ENCODE results near the gene CABP4. TPM values are rescaled to one million over a fixed set of nuclear protein-coding genes. Genes with fewer than 3 reads are reported as not detected.
"Not testable (repeated sequence)": the region's sequence is repeated elsewhere in the genome, so short reads cannot be mapped to it uniquely, and the experiment has no call there.

The CABP4 gene
- polyA plus RNA-seq, 2 donors: 0.14 to 0.39 TPM

DNA sequence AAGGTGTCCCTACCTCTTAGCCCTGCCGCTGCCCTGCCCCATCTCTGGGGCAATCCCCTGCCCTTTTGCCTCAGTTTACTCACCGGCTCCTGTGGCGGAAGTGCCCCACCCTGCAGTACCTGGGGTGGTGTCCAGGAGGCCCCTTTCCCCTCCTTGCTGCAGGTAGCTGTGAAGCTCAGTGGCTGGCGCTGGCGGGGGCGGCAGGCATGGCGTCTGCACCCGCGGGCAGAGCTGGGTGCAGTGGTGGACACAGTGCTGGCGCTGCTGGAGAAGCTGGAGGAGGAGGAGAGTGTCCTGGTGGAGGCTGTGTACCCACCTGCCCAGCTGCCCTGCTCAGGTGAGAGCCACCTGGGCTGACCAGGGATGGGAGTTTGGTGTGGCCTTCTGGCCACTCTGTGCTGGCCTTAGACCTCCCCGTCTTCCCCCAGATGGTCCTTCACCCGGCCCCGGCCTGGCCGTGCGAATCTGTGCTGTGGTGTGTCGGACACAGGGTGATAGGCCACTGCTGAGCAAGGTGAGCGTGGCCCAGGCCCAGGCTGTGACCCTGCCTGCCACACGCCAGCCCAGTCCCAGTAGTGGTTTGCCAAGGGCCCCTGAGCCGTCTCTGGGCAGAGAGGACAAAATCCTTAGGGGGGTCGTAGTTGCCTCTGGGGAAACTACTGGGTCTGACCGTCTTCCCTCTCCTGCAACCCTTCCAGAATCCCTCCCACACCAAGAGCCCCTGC, 35.7 kb upstream of the CABP4 start:
- H3K4me1 ChIP-seq (ENCODE audit: control insufficient read depth in 2 of 2, insufficient read depth in 2 of 2, low read length in 1 of 2): peaks cover 14 to 34% of the 10 kb centered on the region in 2 donors
- 86 to 88% methylated on average over 21 of the region's 21 CpGs for WGBS, 2 donors
- no peaks in the 10 kb centered on the region for H3K9me3 ChIP-seq (ENCODE audit: control insufficient read depth in 2 of 2, insufficient read depth in 1 of 2, low read depth in 1 of 2, low read length in 1 of 2)
- H3K27ac ChIP-seq (ENCODE audit: low read depth in 2 of 2, low read length in 1 of 2): no peak overlapping the region
- H3K27me3 ChIP-seq (ENCODE audit: control insufficient read depth in 1 of 2, insufficient read depth in 2 of 2, low read length in 2 of 2): no peaks in the 10 kb centered on the region
- H3K36me3 ChIP-seq (ENCODE audit: control insufficient read depth in 2 of 2, insufficient read depth in 2 of 2, low read length in 1 of 2): no peaks in the 10 kb centered on the region
- no peak overlapping the region for H3K4me3 ChIP-seq (ENCODE audit: low read depth in 1 of 2, low read length in 2 of 2)

DNA sequence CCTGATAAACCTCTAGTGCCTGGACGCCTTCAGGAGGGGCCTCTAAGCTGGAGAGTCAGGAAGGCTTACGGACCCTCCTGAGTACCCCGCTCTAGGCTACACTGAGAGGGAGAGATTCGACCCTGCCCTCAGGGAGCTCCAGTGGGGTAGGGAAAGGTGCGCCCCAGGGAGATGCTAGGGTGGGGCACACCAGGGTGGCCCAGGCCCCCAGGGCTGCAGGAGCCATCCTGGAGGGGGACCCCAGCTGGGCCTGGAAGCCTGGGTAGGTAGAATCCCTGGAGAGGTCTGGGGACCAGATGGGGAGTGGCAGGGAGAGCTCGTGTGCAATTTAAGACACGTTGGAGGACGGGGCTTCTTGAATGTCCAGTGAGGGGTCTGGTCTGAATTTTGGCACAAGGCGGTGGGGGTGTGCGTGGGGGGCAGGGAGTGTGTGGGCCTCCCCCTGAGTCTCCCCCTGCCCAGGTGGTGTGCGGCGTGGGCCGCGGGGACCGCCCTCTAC, 35.0 kb upstream of the CABP4 start:
- H3K9me3 ChIP-seq (ENCODE audit: control insufficient read depth in 2 of 2, insufficient read depth in 1 of 2, low read depth in 1 of 2, low read length in 1 of 2): no peaks in the 10 kb centered on the region
- no peaks in the 10 kb centered on the region for H3K36me3 ChIP-seq (ENCODE audit: control insufficient read depth in 2 of 2, insufficient read depth in 2 of 2, low read length in 1 of 2)
- peak overlapping the region; percentile 61 to 78 for H3K4me3 ChIP-seq (ENCODE audit: low read depth in 1 of 2, low read length in 2 of 2)
- 33 to 35% methylated on average over 14 to 15 of the region's 15 CpGs for whole genome bisulfite sequencing, 2 donors
- H3K4me1 ChIP-seq (ENCODE audit: control insufficient read depth in 2 of 2, insufficient read depth in 2 of 2, low read length in 1 of 2): peaks cover 12 to 30% of the 10 kb centered on the region in 2 donors
- no peaks in the 10 kb centered on the region for H3K27me3 ChIP-seq (ENCODE audit: control insufficient read depth in 1 of 2, insufficient read depth in 2 of 2, low read length in 2 of 2)
- peak overlapping the region; percentile 94 to 95 for H3K27ac ChIP-seq (ENCODE audit: low read depth in 2 of 2, low read length in 1 of 2)

DNA sequence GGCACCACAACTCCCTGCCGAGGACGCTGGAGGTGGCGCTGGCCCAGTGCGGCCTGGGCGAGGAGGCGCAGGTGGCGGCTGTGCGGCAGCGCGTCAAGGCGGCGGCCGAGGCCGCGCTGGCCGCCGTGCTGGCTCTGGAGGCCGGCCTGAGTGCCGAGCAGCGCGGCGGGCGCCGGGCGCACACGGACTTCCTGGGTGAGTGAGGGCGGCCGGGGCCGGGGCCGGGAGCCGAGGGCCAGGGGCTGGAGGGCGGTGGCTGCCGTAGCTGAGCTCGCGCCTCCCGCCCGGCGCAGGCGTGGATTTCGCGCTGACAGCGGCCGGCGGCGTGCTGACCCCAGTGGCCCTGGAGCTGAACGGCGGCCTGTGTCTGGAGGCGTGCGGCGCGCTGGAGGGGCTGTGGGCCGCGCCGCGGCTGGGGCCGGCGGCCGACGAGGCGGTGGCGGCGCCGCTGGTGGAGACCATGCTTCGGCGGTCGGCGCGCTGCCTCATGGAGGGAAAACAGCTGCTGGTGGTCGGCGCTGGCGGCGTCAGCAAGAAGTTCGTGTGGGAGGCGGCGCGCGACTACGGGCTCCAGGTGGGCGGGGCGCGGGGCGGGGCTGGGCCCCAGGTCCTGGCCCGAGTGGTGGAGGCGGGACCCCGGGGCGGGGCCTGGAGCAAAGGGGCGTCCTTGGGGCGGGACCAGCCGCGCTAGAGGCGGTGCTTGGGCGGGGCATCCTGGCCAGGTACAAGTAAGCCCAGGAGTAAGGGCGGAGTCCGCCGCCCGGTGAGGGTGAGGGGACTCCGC, 34.3 kb upstream of the CABP4 start:
- Histone ChIP-seq H3K9me3 (ENCODE audit: control insufficient read depth in 2 of 2, insufficient read depth in 1 of 2, low read depth in 1 of 2, low read length in 1 of 2) (no peaks in the 10 kb centered on the region), H3K27ac (ENCODE audit: low read depth in 2 of 2, low read length in 1 of 2) (peak overlapping the region; percentile 94 to 95), H3K4me1 (ENCODE audit: control insufficient read depth in 2 of 2, insufficient read depth in 2 of 2, low read length in 1 of 2) (peaks cover 8 to 28% of the 10 kb centered on the region in 2 donors), H3K4me3 (ENCODE audit: low read depth in 1 of 2, low read length in 2 of 2) (peak overlapping the region; percentile 61 to 78), H3K36me3 (ENCODE audit: control insufficient read depth in 2 of 2, insufficient read depth in 2 of 2, low read length in 1 of 2) (no peaks in the 10 kb centered on the region), H3K27me3 (ENCODE audit: control insufficient read depth in 1 of 2, insufficient read depth in 2 of 2, low read length in 2 of 2) (no peaks in the 10 kb centered on the region)
- 1% methylated on average over 92 to 97 of the region's 97 CpGs for WGBS, 2 donors

DNA sequence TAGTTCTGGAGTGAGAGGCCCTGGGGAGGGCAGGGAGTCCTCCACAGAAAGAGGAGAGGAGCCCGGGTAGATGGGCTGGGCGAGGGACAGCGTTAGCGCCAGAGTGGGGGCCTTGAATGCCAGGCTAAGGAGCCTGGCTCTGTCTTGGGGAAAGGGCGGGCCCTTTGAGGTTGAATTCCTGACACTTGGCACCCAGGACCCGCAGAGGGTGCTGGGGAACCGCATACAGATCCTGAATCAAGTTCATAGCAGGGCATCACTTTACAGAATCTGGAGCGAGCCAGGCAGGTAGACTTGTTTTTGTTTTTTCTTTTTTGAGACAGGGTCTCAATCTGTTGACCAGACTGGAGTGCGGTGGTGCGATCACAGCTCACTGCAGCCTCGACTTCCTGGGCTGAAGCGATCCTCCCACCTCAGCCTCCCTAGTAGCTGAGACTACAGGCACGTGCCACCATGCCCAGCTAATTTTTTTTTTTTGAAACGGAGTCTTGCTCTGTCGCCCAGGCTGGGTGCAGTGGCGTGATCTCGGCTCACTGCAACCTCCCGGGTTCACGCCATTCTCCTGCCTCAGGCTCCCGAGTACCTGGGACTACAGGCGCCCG, 33.6 kb upstream of the CABP4 start:
- Histone ChIP-seq H3K4me1 (ENCODE audit: control insufficient read depth in 2 of 2, insufficient read depth in 2 of 2, low read length in 1 of 2) (peaks cover 4 to 25% of the 10 kb centered on the region in 2 donors), H3K36me3 (ENCODE audit: control insufficient read depth in 2 of 2, insufficient read depth in 2 of 2, low read length in 1 of 2) (no peaks in the 10 kb centered on the region), H3K27me3 (ENCODE audit: control insufficient read depth in 1 of 2, insufficient read depth in 2 of 2, low read length in 2 of 2) (no peaks in the 10 kb centered on the region), H3K27ac (ENCODE audit: low read depth in 2 of 2, low read length in 1 of 2) (peak overlapping the region; percentile 28 to 75), H3K4me3 (ENCODE audit: low read depth in 1 of 2, low read length in 2 of 2) (peak overlapping the region in 1 of 2 donors; percentile 61), H3K9me3 (ENCODE audit: control insufficient read depth in 2 of 2, insufficient read depth in 1 of 2, low read depth in 1 of 2, low read length in 1 of 2) (no peaks in the 10 kb centered on the region)
- 67 to 70% methylated on average over 22 of the region's 22 CpGs for WGBS, 2 donors

DNA sequence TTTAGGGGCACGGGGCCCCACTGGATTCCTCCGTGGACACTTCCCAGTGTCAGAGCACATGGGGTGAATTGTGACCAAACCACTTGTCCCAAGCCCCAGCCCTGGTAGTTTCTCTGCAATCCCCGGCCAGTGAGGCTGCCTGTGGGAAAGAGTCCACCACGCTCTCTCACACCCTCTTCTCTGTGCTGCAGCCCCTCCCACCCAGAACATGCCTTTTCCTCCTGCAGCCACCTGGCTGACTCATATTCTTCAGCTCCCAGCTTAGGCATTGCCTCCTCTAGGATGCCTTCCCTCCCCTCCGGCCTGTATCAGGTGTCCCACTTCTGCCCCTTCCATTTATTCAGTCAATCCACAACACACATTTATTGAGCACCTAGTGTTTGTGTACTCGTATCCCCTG, 32.3 kb upstream of the CABP4 start:
- Histone ChIP-seq H3K27ac (ENCODE audit: low read depth in 2 of 2, low read length in 1 of 2) (peak overlapping the region in 1 of 2 donors; percentile 62), H3K36me3 (ENCODE audit: control insufficient read depth in 2 of 2, insufficient read depth in 2 of 2, low read length in 1 of 2) (no peaks in the 10 kb centered on the region), H3K9me3 (ENCODE audit: control insufficient read depth in 2 of 2, insufficient read depth in 1 of 2, low read depth in 1 of 2, low read length in 1 of 2) (no peaks in the 10 kb centered on the region), H3K4me1 (ENCODE audit: control insufficient read depth in 2 of 2, insufficient read depth in 2 of 2, low read length in 1 of 2) (peaks cover 4 to 21% of the 10 kb centered on the region in 2 donors), H3K4me3 (ENCODE audit: low read depth in 1 of 2, low read length in 2 of 2) (no peak overlapping the region), H3K27me3 (ENCODE audit: control insufficient read depth in 1 of 2, insufficient read depth in 2 of 2, low read length in 2 of 2) (no peaks in the 10 kb centered on the region)
- 49 to 55% methylated on average over 6 of the region's 6 CpGs for WGBS, 2 donors

DNA sequence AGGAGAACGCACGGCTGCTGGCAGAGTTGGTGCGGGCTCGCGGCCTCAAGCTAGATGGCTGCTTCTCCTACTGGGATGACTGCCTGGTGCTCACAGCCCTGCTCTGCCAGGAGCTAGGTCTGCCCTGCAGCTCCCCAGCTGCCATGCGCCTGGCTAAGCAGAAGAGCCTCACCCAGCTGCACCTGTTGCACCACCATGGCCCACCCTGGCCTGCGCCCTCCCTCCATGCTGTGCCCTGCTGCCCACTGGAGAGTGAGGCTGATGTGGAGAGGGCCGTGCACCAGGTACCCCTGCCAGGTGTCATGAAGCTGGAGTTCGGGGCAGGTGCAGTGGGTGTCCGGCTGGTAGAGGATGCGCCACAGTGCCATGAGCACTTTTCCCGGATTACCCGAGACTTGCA, 31.7 kb upstream of the CABP4 start:
- Histone ChIP-seq H3K27me3 (ENCODE audit: control insufficient read depth in 1 of 2, insufficient read depth in 2 of 2, low read length in 2 of 2) (no peaks in the 10 kb centered on the region), H3K9me3 (ENCODE audit: control insufficient read depth in 2 of 2, insufficient read depth in 1 of 2, low read depth in 1 of 2, low read length in 1 of 2) (no peaks in the 10 kb centered on the region), H3K4me3 (ENCODE audit: low read depth in 1 of 2, low read length in 2 of 2) (no peak overlapping the region), H3K36me3 (ENCODE audit: control insufficient read depth in 2 of 2, insufficient read depth in 2 of 2, low read length in 1 of 2) (no peaks in the 10 kb centered on the region), H3K27ac (ENCODE audit: low read depth in 2 of 2, low read length in 1 of 2) (no peak overlapping the region), H3K4me1 (ENCODE audit: control insufficient read depth in 2 of 2, insufficient read depth in 2 of 2, low read length in 1 of 2) (peaks cover 3 to 18% of the 10 kb centered on the region in 2 donors)
- 81 to 82% methylated on average over 13 of the region's 13 CpGs for WGBS, 2 donors

DNA sequence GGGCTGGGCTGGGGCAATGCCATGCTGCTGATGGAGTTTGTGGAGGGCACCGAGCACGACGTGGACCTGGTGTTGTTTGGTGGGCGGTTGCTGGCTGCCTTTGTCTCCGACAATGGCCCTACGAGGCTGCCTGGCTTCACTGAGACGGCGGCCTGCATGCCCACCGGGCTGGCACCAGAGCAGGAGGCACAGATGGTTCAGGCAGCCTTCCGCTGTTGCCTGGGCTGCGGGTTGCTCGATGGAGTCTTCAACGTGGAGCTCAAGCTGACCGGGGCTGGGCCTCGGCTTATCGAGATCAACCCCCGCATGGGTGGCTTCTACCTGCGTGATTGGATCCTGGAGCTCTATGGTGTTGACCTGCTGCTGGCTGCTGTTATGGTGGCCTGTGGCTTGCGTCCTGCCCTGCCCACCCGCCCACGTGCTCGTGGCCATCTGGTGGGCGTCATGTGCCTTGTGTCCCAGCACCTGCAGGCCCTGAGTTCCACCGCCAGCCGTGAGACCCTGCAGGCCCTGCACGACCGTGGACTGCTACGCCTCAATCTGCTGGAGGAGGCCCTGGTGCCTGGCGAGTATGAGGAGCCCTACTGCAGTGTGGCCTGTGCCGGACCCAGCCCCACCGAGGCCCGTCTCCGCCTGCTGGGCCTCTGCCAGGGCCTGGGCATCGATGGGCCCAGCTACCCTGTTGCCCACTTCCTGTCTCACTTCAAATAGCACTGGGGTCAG, 31.1 kb upstream of the CABP4 start:
- WGBS, 2 donors: 89% methylated on average over 34 of the region's 34 CpGs
- no peak overlapping the region for H3K27ac ChIP-seq (ENCODE audit: low read depth in 2 of 2, low read length in 1 of 2)
- no peaks in the 10 kb centered on the region for H3K27me3 ChIP-seq (ENCODE audit: control insufficient read depth in 1 of 2, insufficient read depth in 2 of 2, low read length in 2 of 2)
- H3K4me1 ChIP-seq (ENCODE audit: control insufficient read depth in 2 of 2, insufficient read depth in 2 of 2, low read length in 1 of 2): peaks cover 0 to 14% of the 10 kb centered on the region in 2 donors
- H3K9me3 ChIP-seq (ENCODE audit: control insufficient read depth in 2 of 2, insufficient read depth in 1 of 2, low read depth in 1 of 2, low read length in 1 of 2): no peaks in the 10 kb centered on the region
- H3K4me3 ChIP-seq (ENCODE audit: low read depth in 1 of 2, low read length in 2 of 2): no peak overlapping the region
- no peaks in the 10 kb centered on the region for H3K36me3 ChIP-seq (ENCODE audit: control insufficient read depth in 2 of 2, insufficient read depth in 2 of 2, low read length in 1 of 2)

DNA sequence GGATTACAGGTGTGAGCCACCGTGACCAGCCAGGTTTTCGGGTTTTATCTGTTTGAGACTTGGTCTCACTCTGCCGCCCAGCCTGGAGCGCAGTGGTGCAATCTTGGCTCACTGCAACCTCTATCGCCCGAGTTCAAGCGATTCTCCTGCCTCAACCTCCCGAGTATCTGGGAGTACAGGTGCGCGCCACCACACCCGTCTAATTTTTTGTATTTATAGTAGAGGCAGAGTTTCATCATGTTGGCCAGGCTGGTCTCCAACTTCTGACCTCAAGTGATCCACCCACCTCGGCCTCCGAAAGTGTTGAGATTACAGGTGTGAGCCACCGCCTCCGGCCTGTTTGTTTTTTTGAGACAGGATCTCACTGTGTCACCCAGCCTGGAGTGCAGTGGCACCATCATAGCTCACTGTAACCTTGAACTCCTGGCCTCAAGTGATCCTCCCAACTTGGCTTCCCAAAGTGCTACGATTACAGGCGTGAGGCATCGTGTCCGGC, 27.7 kb upstream of the CABP4 start:
- Histone ChIP-seq H3K27ac (ENCODE audit: low read depth in 2 of 2, low read length in 1 of 2) (peak overlapping the region; percentile 82 to 90), H3K4me3 (ENCODE audit: low read depth in 1 of 2, low read length in 2 of 2) (peak overlapping the region; percentile 89 to 94), H3K36me3 (ENCODE audit: control insufficient read depth in 2 of 2, insufficient read depth in 2 of 2, low read length in 1 of 2) (peaks cover 0 to 15% of the 10 kb centered on the region in 2 donors)
- H3K9me3 ChIP-seq (ENCODE audit: control insufficient read depth in 2 of 2, insufficient read depth in 1 of 2, low read depth in 1 of 2, low read length in 1 of 2); H3K4me1 ChIP-seq (ENCODE audit: control insufficient read depth in 2 of 2, insufficient read depth in 2 of 2, low read length in 1 of 2); H3K27me3 ChIP-seq (ENCODE audit: control insufficient read depth in 1 of 2, insufficient read depth in 2 of 2, low read length in 2 of 2): not testable (repeated sequence)
- 71 to 72% methylated on average over 19 of the region's 19 CpGs for WGBS, 2 donors

All from esophagus (tissue), 2 donors.